ENCODE data around the gene CDH23.

DNA sequence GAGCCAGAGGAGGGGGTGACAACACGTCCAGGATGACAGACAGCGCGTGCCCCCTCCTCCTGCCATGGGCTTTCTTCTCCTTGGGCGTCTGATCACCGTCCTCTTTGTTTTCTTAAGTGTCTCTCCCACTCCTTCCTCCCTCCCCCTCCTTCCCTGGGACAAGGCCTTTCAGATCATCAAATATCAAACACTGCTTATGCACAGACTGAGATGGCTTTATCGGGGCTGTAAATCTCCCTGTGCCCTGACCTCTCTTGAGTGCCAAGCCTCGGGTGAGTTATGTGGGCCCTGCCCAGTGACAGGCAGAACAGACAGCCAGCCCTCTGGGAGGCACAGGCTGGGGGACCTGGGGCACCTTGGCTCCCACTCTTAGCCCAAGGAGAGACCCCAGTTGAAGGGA is 206.4 kb downstream of the CDH23 start:
- TF ChIP-seq, protein P1, sequence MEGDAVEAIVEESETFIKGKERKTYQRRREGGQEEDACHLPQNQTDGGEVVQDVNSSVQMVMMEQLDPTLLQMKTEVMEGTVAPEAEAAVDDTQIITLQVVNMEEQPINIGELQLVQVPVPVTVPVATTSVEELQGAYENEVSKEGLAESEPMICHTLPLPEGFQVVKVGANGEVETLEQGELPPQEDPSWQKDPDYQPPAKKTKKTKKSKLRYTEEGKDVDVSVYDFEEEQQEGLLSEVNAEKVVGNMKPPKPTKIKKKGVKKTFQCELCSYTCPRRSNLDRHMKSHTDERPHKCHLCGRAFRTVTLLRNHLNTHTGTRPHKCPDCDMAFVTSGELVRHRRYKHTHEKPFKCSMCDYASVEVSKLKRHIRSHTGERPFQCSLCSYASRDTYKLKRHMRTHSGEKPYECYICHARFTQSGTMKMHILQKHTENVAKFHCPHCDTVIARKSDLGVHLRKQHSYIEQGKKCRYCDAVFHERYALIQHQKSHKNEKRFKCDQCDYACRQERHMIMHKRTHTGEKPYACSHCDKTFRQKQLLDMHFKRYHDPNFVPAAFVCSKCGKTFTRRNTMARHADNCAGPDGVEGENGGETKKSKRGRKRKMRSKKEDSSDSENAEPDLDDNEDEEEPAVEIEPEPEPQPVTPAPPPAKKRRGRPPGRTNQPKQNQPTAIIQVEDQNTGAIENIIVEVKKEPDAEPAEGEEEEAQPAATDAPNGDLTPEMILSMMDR (conservative IDR thresholded peaks at IDR 0.05 in 1 of 2, IDR thresholded peaks at IDR 0.05 in 1 of 2; ENCODE audit: extremely low read depth in 1 of 2, insufficient read depth in 1 of 2, low read depth in 1 of 2, low read length in 2 of 2): no peak
- TF ChIP-seq EZH2 (IDR thresholded peaks at IDR 0.05; ENCODE audit: borderline replicate concordance, low read length): no peak
